HL-60 (cell line): ENCODE data around the gene FBXW7.

Experiments
- DNase-seq, 2 experiments: peaks; one replicate each; pipeline ENCODE4 v3.0.0-alpha.2; 2010 to 2020; ENCODE audit warnings: low read depth in 1 of 2, low spot score in 1 of 2
- H3K27ac ChIP-seq: fragments of 250-450 bp; sonication (Bioruptor Pico); replicated peaks from 2 replicates; pipeline ENCODE4 v1.5.1; 2020; ENCODE audit warnings: mild to moderate bottlenecking, moderate library complexity
- H3K27me3 ChIP-seq: fragments of 250-450 bp; sonication (Bioruptor Pico); 2 replicates; pipeline ENCODE4 v1.5.1; 2021; ENCODE audit warnings: mild to moderate bottlenecking, moderate library complexity; ENCODE audit not compliant: insufficient read depth, poor library complexity, severe bottlenecking
- H3K4me3 ChIP-seq: replicated peaks from 2 replicates; pipeline ENCODE4 v1.5.1; 2011; ENCODE audit warnings: mild to moderate bottlenecking, control low read depth, low read length; ENCODE audit not compliant: insufficient read depth
- CTCF ChIP-seq: IDR thresholded peaks from one replicate; pipeline ENCODE4 v1.5.1; 2011; ENCODE audit warnings: low read length, control low read depth, inconsistent platforms; ENCODE audit not compliant: insufficient read depth
- GABPA ChIP-seq: IDR thresholded peaks from 2 replicates; pipeline ENCODE4 v1.6.1; 2012; ENCODE audit warnings: low read depth
- POLR2AphosphoS5 ChIP-seq: IDR thresholded peaks from 2 replicates; pipeline ENCODE4 v1.6.1; 2012; ENCODE audit warnings: low read depth
- REST ChIP-seq: IDR thresholded peaks from 2 replicates; pipeline ENCODE4 v1.6.1; 2012; ENCODE audit warnings: low read depth; ENCODE audit not compliant: insufficient replicate concordance
- SPI1 ChIP-seq: IDR thresholded peaks from 2 replicates; pipeline ENCODE4 v1.6.1; 2012; ENCODE audit warnings: low read depth, mild to moderate bottlenecking, borderline replicate concordance

The FBXW7 gene

GRCh38 chr4:152380919-152381318, 155.0 kb downstream of the FBXW7 start:
- no peaks in the 10 kb centered on the region for H3K27me3 ChIP-seq
- DNase-seq, result no peak
- no peak overlapping the region for H3K4me3 ChIP-seq
- H3K27ac ChIP-seq, result no peak overlapping the region
- no peak for TF ChIP-seq SPI1

- Histone ChIP-seq H3K27ac (no peak overlapping the region), H3K27me3 (no peaks in the 10 kb centered on the region), H3K4me3 (no peak overlapping the region)
- no peak for DNase-seq
- no peak for TF ChIP-seq GABPA
- no peak for TF ChIP-seq REST
- no peak for TF ChIP-seq POLR2AphosphoS5
- TF ChIP-seq CTCF, result no peak
- TF ChIP-seq SPI1, result no peak
Measured at GRCh38 chr4:152380185-152380584, 155.7 kb downstream of the FBXW7 start.

- Histone ChIP-seq H3K4me3 (no peak overlapping the region), H3K27ac (no peak overlapping the region), H3K27me3 (no peaks in the 10 kb centered on the region)
- TF ChIP-seq CTCF (no peak), REST (no peak), SPI1 (no peak), GABPA (no peak), POLR2AphosphoS5 (no peak)
- no peak for DNase-seq
Measured at GRCh38 chr4:152374606-152375285, 161.1 kb downstream of the FBXW7 start.

- Histone ChIP-seq H3K4me3 (no peak overlapping the region), H3K27ac (no peak overlapping the region), H3K27me3 (no peaks in the 10 kb centered on the region)
- DNase-seq, result no peak
- TF ChIP-seq CTCF, result no peak
- TF ChIP-seq GABPA, result no peak
- TF ChIP-seq REST, result no peak
- no peak for TF ChIP-seq SPI1
- TF ChIP-seq POLR2AphosphoS5, result no peak
Measured at GRCh38 chr4:152374153-152374552, 161.7 kb downstream of the FBXW7 start.
